ENCODE results near the gene FBXW7.

FBXW7 gene

DNA sequence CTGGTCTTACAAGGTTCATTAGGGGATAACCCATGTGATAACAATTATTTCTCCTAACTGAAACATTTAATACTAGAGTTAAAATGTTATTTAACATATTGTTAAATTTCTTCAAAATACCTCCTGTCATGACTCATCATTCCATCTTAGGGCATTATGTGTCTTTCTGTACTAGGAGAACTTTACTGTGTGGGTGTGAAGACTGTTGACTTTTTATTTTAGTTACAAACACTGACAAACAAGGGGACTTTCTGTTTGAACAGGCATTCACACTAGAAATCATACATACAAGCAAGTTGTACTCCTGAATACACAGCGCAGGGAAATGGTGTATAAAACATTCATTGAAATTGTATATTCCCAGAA is 175.9 kb downstream of the FBXW7 start:
- Histone ChIP-seq H3K27ac (ENCODE audit: low read length) (no peak overlapping the region), H3K4me3 (ENCODE audit: low read length in 2 of 2) (no peak overlapping the region), H3K9me3 (ENCODE audit: control insufficient read depth in 2 of 2, low read length in 2 of 2) (no peaks in the 10 kb centered on the region), H3K27me3 (ENCODE audit: control insufficient read depth in 1 of 2, insufficient read depth in 2 of 2, low read length in 2 of 2) (no peaks in the 10 kb centered on the region), H3K9ac (ENCODE audit: low read length in 2 of 2) (no peak overlapping the region), H3K36me3 (ENCODE audit: control insufficient read depth in 2 of 2, insufficient read depth in 2 of 2, low read length in 2 of 2) (no peaks in the 10 kb centered on the region), H3K4me1 (ENCODE audit: control insufficient read depth, insufficient read depth, low read length) (no peaks in the 10 kb centered on the region)

DNA sequence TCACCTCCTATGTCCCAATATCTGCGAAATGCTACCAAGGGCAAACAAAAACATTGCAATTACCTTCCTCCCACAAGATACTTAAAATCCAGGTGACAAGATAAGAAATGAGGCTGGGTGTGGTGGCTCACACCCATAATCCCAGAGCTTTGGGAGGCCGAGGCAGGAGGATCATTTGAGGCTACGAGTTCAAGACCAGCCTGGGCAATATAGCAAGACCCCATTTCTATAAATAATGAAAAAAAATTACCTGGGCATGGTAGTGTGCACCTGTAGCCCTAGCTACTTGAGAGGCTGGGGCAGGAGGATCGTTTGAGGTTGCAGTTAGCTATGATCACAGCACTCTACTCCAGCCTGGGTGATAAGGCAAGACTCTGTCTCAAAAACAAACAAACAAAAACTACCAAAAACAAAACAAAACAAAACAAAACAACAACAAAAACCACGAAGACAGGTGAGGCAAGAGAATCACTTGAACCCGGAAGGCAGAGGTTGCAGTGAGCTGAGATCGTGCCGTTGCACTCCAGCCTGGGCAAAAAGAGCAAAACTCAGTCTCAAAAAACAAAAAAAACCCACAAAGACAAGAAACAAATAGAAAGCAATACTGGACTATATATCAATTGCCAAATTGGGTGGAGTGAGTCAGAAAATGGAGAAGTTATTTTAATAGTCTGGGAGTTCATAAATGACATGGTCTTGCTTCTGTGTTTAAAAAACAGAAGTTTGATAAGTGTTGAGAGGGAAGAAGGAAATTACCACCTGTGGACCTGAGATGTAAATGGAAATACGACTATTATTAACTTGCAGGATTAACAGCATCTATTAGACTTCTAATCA is 176.5 kb downstream of the FBXW7 start:
- H3K4me1 ChIP-seq (ENCODE audit: control insufficient read depth, insufficient read depth, low read length), result no peaks in the 10 kb centered on the region
- no peak overlapping the region for H3K9ac ChIP-seq (ENCODE audit: low read length in 2 of 2)
- no peak overlapping the region for H3K4me3 ChIP-seq (ENCODE audit: low read length in 2 of 2)
- H3K27me3 ChIP-seq (ENCODE audit: control insufficient read depth in 1 of 2, insufficient read depth in 2 of 2, low read length in 2 of 2), result no peaks in the 10 kb centered on the region
- no peaks in the 10 kb centered on the region for H3K36me3 ChIP-seq (ENCODE audit: control insufficient read depth in 2 of 2, insufficient read depth in 2 of 2, low read length in 2 of 2)
- no peaks in the 10 kb centered on the region for H3K9me3 ChIP-seq (ENCODE audit: control insufficient read depth in 2 of 2, low read length in 2 of 2)
- no peak overlapping the region for H3K27ac ChIP-seq (ENCODE audit: low read length)

DNA sequence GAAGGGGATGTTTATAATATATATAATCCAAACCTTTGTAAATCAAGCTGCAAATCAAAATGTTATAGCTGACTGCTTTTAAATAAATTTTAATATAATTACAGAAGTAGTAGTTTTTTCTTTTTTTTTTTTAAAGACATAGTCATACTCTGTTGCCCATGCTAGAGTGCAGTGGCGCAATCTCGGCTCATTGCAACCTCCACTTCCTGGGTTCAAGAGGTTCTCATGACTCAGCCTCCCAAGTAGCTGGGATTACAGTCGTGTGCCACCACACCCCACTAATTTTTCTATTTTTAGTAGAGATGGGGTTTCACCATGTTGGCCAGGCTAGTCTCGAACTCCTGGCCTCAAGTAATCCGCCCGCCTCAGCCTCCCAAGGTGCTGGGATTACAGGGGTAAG is 178.7 kb downstream of the FBXW7 start:
- Histone ChIP-seq H3K9ac (ENCODE audit: low read length in 2 of 2) (no peak overlapping the region), H3K9me3 (ENCODE audit: control insufficient read depth in 2 of 2, low read length in 2 of 2) (no peaks in the 10 kb centered on the region), H3K27ac (ENCODE audit: low read length) (no peak overlapping the region), H3K27me3 (ENCODE audit: control insufficient read depth in 1 of 2, insufficient read depth in 2 of 2, low read length in 2 of 2) (no peaks in the 10 kb centered on the region), H3K36me3 (ENCODE audit: control insufficient read depth in 2 of 2, insufficient read depth in 2 of 2, low read length in 2 of 2) (no peaks in the 10 kb centered on the region), H3K4me3 (ENCODE audit: low read length in 2 of 2) (no peak overlapping the region), H3K4me1 (ENCODE audit: control insufficient read depth, insufficient read depth, low read length) (no peaks in the 10 kb centered on the region)

- Histone ChIP-seq H3K9me3 (ENCODE audit: control insufficient read depth in 2 of 2, low read length in 2 of 2) (no peaks in the 10 kb centered on the region), H3K36me3 (ENCODE audit: control insufficient read depth in 2 of 2, insufficient read depth in 2 of 2, low read length in 2 of 2) (no peaks in the 10 kb centered on the region), H3K27ac (ENCODE audit: low read length) (no peak overlapping the region)
These were observed 179.4 kb downstream of the FBXW7 start for GRCh38 chr4:152356428-152357034.

GRCh38 chr4:152352622-152353116 is 183.2 kb downstream of the FBXW7 start:
- Histone ChIP-seq H3K27me3 (ENCODE audit: control insufficient read depth in 1 of 2, insufficient read depth in 2 of 2, low read length in 2 of 2) (no peaks in the 10 kb centered on the region), H3K9me3 (ENCODE audit: control insufficient read depth in 2 of 2, low read length in 2 of 2) (no peaks in the 10 kb centered on the region), H3K9ac (ENCODE audit: low read length in 2 of 2) (peak overlapping the region; percentile 68 to 73), H3K4me1 (ENCODE audit: control insufficient read depth, insufficient read depth, low read length) (no peaks in the 10 kb centered on the region), H3K4me3 (ENCODE audit: low read length in 2 of 2) (peak overlapping the region; percentile 76 to 77), H3K27ac (ENCODE audit: low read length) (peak overlapping the region; percentile 26), H3K36me3 (ENCODE audit: control insufficient read depth in 2 of 2, insufficient read depth in 2 of 2, low read length in 2 of 2) (no peaks in the 10 kb centered on the region)

More at GRCh38 chr4:152356428-152357034, 179.4 kb downstream of the FBXW7 start:
- no peaks in the 10 kb centered on the region for H3K4me1 ChIP-seq (ENCODE audit: control insufficient read depth, insufficient read depth, low read length)
- no peak overlapping the region for H3K9ac ChIP-seq (ENCODE audit: low read length in 2 of 2)
- H3K27me3 ChIP-seq (ENCODE audit: control insufficient read depth in 1 of 2, insufficient read depth in 2 of 2, low read length in 2 of 2), result no peaks in the 10 kb centered on the region
- H3K4me3 ChIP-seq (ENCODE audit: low read length in 2 of 2), result no peak overlapping the region

- Histone ChIP-seq H3K36me3 (ENCODE audit: control insufficient read depth in 2 of 2, insufficient read depth in 2 of 2, low read length in 2 of 2) (no peaks in the 10 kb centered on the region), H3K9ac (ENCODE audit: low read length in 2 of 2) (peak overlapping the region; percentile 68 to 73), H3K9me3 (ENCODE audit: control insufficient read depth in 2 of 2, low read length in 2 of 2) (no peaks in the 10 kb centered on the region), H3K27me3 (ENCODE audit: control insufficient read depth in 1 of 2, insufficient read depth in 2 of 2, low read length in 2 of 2) (no peaks in the 10 kb centered on the region), H3K4me1 (ENCODE audit: control insufficient read depth, insufficient read depth, low read length) (no peaks in the 10 kb centered on the region), H3K4me3 (ENCODE audit: low read length in 2 of 2) (peak overlapping the region; percentile 76 to 77), H3K27ac (ENCODE audit: low read length) (peak overlapping the region; percentile 26)
These were observed 183.7 kb downstream of the FBXW7 start for GRCh38 chr4:152352215-152352614.

GRCh38 chr4:152351080-152351479 is 184.8 kb downstream of the FBXW7 start:
- Histone ChIP-seq H3K27me3 (ENCODE audit: control insufficient read depth in 1 of 2, insufficient read depth in 2 of 2, low read length in 2 of 2) (no peaks in the 10 kb centered on the region), H3K4me3 (ENCODE audit: low read length in 2 of 2) (peak overlapping the region; percentile 28 to 44), H3K27ac (ENCODE audit: low read length) (no peak overlapping the region)

GRCh38 chr4:152348670-152349069 is 187.2 kb downstream of the FBXW7 start:
- Histone ChIP-seq H3K9ac (ENCODE audit: low read length in 2 of 2) (no peak overlapping the region), H3K4me1 (ENCODE audit: control insufficient read depth, insufficient read depth, low read length) (no peaks in the 10 kb centered on the region), H3K27me3 (ENCODE audit: control insufficient read depth in 1 of 2, insufficient read depth in 2 of 2, low read length in 2 of 2) (no peaks in the 10 kb centered on the region), H3K27ac (ENCODE audit: low read length) (no peak overlapping the region), H3K36me3 (ENCODE audit: control insufficient read depth in 2 of 2, insufficient read depth in 2 of 2, low read length in 2 of 2) (no peaks in the 10 kb centered on the region), H3K4me3 (ENCODE audit: low read length in 2 of 2) (no peak overlapping the region), H3K9me3 (ENCODE audit: control insufficient read depth in 2 of 2, low read length in 2 of 2) (no peaks in the 10 kb centered on the region)

More at GRCh38 chr4:152351080-152351479, 184.8 kb downstream of the FBXW7 start:
- Histone ChIP-seq H3K9ac (ENCODE audit: low read length in 2 of 2) (no peak overlapping the region), H3K4me1 (ENCODE audit: control insufficient read depth, insufficient read depth, low read length) (no peaks in the 10 kb centered on the region), H3K9me3 (ENCODE audit: control insufficient read depth in 2 of 2, low read length in 2 of 2) (no peaks in the 10 kb centered on the region), H3K36me3 (ENCODE audit: control insufficient read depth in 2 of 2, insufficient read depth in 2 of 2, low read length in 2 of 2) (no peaks in the 10 kb centered on the region)

DNA sequence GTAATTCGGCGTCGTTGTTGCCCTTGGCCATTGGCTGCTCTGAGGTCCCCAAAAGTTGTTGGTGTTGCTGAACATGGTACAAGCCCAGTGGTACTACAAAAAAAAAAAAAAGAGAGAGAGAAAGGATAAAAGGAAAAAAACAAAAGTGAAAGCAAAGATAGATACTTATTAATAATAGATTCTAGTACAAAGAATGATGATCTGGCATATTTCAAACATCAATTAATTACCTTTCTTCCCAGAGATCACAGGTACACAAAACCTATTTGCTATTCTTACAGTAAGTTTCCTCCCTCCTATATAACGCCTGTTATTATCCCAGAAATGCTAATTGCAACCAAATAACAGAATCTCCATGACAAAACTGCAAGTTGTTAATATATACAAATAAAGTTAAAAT is 188.9 kb downstream of the FBXW7 start:
- no peaks in the 10 kb centered on the region for H3K4me1 ChIP-seq (ENCODE audit: control insufficient read depth, insufficient read depth, low read length)
- H3K27me3 ChIP-seq (ENCODE audit: control insufficient read depth in 1 of 2, insufficient read depth in 2 of 2, low read length in 2 of 2), result no peaks in the 10 kb centered on the region
- no peak overlapping the region for H3K27ac ChIP-seq (ENCODE audit: low read length)
- peaks cover 0 to 4% of the 10 kb centered on the region in 2 donors for H3K36me3 ChIP-seq (ENCODE audit: control insufficient read depth in 2 of 2, insufficient read depth in 2 of 2, low read length in 2 of 2)
- H3K9ac ChIP-seq (ENCODE audit: low read length in 2 of 2), result no peak overlapping the region
- no peak overlapping the region for H3K4me3 ChIP-seq (ENCODE audit: low read length in 2 of 2)
- H3K9me3 ChIP-seq (ENCODE audit: control insufficient read depth in 2 of 2, low read length in 2 of 2), result no peaks in the 10 kb centered on the region

DNA sequence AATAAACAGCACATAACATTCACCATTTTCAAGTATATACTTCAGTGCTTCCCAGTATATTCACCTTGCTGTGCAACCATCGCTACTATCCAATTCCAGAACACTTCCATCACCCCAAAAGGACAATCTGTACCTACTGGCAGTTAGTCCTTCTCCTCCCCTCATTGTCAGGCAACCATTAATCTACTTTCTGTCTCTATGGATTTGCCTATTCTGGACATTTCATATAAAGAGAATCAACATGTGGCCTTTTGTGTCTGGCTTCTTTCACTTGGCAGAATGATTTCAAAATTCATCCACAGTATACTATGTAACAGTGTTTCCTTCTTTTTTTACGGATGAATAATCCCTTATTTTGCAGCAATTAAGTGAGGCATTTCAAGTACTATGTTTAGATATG is 189.4 kb downstream of the FBXW7 start:
- Histone ChIP-seq H3K4me3 (ENCODE audit: low read length in 2 of 2) (no peak overlapping the region), H3K36me3 (ENCODE audit: control insufficient read depth in 2 of 2, insufficient read depth in 2 of 2, low read length in 2 of 2) (peaks cover 0 to 4% of the 10 kb centered on the region in 2 donors), H3K27me3 (ENCODE audit: control insufficient read depth in 1 of 2, insufficient read depth in 2 of 2, low read length in 2 of 2) (no peaks in the 10 kb centered on the region), H3K4me1 (ENCODE audit: control insufficient read depth, insufficient read depth, low read length) (no peaks in the 10 kb centered on the region), H3K9me3 (ENCODE audit: control insufficient read depth in 2 of 2, low read length in 2 of 2) (no peaks in the 10 kb centered on the region), H3K9ac (ENCODE audit: low read length in 2 of 2) (no peak overlapping the region), H3K27ac (ENCODE audit: low read length) (no peak overlapping the region)

- H3K9ac ChIP-seq (ENCODE audit: low read length in 2 of 2), result no peak overlapping the region
- H3K9me3 ChIP-seq (ENCODE audit: control insufficient read depth in 2 of 2, low read length in 2 of 2), result no peaks in the 10 kb centered on the region
- H3K27ac ChIP-seq (ENCODE audit: low read length), result no peak overlapping the region
- no peaks in the 10 kb centered on the region for H3K4me1 ChIP-seq (ENCODE audit: control insufficient read depth, insufficient read depth, low read length)
- no peaks in the 10 kb centered on the region for H3K27me3 ChIP-seq (ENCODE audit: control insufficient read depth in 1 of 2, insufficient read depth in 2 of 2, low read length in 2 of 2)
- H3K4me3 ChIP-seq (ENCODE audit: low read length in 2 of 2), result no peak overlapping the region
- peaks cover 0 to 7% of the 10 kb centered on the region in 2 donors for H3K36me3 ChIP-seq (ENCODE audit: control insufficient read depth in 2 of 2, insufficient read depth in 2 of 2, low read length in 2 of 2)
These were observed 191.9 kb downstream of the FBXW7 start for GRCh38 chr4:152344001-152344400.

Measured in stomach smooth muscle (tissue), 2 donors.